PFSK-1 (cell line): Measurements from ENCODE around the gene CEACAM7.

Experiments
- POLR2AphosphoS5 ChIP-seq: IDR thresholded peaks from 2 replicates; pipeline ENCODE4 v1.6.1; 2012; ENCODE audit warnings: low read depth, mild to moderate bottlenecking, control low read depth, low read length, moderate library complexity
- REST ChIP-seq, 2 experiments: IDR thresholded peaks; 2 replicates each; pipeline versions ENCODE4 v1.6.1 to v1.8.0; 2011 to 2012; ENCODE audit warnings: low read depth in 2 of 2, low read length in 2 of 2, control low read depth in 1 of 2, inconsistent platforms in 1 of 2, mild to moderate bottlenecking in 1 of 2, moderate library complexity in 1 of 2; ENCODE audit not compliant: insufficient read depth in 1 of 2
- SIN3A ChIP-seq: IDR thresholded peaks from 2 replicates; pipeline ENCODE4 v1.6.1; 2012; ENCODE audit warnings: mild to moderate bottlenecking, low read length, moderate library complexity, borderline replicate concordance; ENCODE audit not compliant: insufficient read depth
- TAF1 ChIP-seq: IDR thresholded peaks from 2 replicates; pipeline ENCODE4 v1.6.1; 2012; ENCODE audit warnings: low read length, control low read depth, borderline replicate concordance; ENCODE audit not compliant: insufficient read depth

- TF ChIP-seq REST (IDR thresholded peaks at IDR 0.05; ENCODE audit: insufficient read depth in 1 of 2, low read depth in 2 of 2, low read length in 2 of 2) (no peak), POLR2AphosphoS5 (no peak), SIN3A (no peak), TAF1 (no peak)
Observed at GRCh38 chr19:41698746-41699230, 10.7 kb upstream of the CEACAM7 start.
